Activated CD8-positive, alpha-beta memory T cell treated with anti-CD3 and anti-CD28 coated beads for 24 hours (primary cell): ENCODE measurements around the gene PROSER2.
"Not testable (repeated sequence)": the region's sequence is repeated elsewhere in the genome, so short reads cannot be mapped to it uniquely, and the experiment has no call there.

Experiments used
- DNase-seq: peaks from one replicate; pipeline ENCODE4 v3.0.0-alpha.2; 2020

PROSER2 gene

GRCh38 chr10:11838298-11838852 is 15.2 kb downstream of the PROSER2 start:
- DNase-seq, result no peak

- DNase-seq, result no peak
Measured at GRCh38 chr10:11841375-11841774, 18.2 kb downstream of the PROSER2 start.

GRCh38 chr10:11842411-11842810 is 19.3 kb downstream of the PROSER2 start:
- DNase-seq, result no peak

- DNase-seq, result no peak
Measured at GRCh38 chr10:11845113-11845512, 22.0 kb downstream of the PROSER2 start.

GRCh38 chr10:11846542-11846941 is 23.4 kb downstream of the PROSER2 start:
- DNase-seq, result no peak

- no peak for DNase-seq
Measured at GRCh38 chr10:11849277-11849676, 26.1 kb downstream of the PROSER2 start.

- no peak for DNase-seq
Measured at GRCh38 chr10:11849911-11850310, 26.8 kb downstream of the PROSER2 start.

- no peak for DNase-seq
Measured at GRCh38 chr10:11851910-11852309, 28.8 kb downstream of the PROSER2 start.

GRCh38 chr10:11852637-11853036 is 29.5 kb downstream of the PROSER2 start:
- DNase-seq, result not testable (repeated sequence)

GRCh38 chr10:11853468-11853867 is 30.3 kb downstream of the PROSER2 start:
- no peak for DNase-seq

GRCh38 chr10:11854301-11854700 is 31.1 kb downstream of the PROSER2 start:
- DNase-seq, result no peak

GRCh38 chr10:11856089-11856488 is 32.9 kb downstream of the PROSER2 start:
- DNase-seq, result no peak

- no peak for DNase-seq
Measured at GRCh38 chr10:11856678-11857077, 33.5 kb downstream of the PROSER2 start.

- DNase-seq, result no peak
Measured at GRCh38 chr10:11858093-11858492, 34.9 kb downstream of the PROSER2 start.

GRCh38 chr10:11861341-11861740 is 38.2 kb downstream of the PROSER2 start:
- DNase-seq, result no peak

GRCh38 chr10:11861811-11862428 is 38.8 kb downstream of the PROSER2 start:
- no peak for DNase-seq

GRCh38 chr10:11863353-11864109 is 40.4 kb downstream of the PROSER2 start:
- DNase-seq, result no peak

GRCh38 chr10:11864727-11865126 is 41.6 kb downstream of the PROSER2 start:
- DNase-seq, result no peak

GRCh38 chr10:11865561-11865960 is 42.4 kb downstream of the PROSER2 start:
- DNase-seq, result no peak

GRCh38 chr10:11866199-11866925 is 43.2 kb downstream of the PROSER2 start:
- DNase-seq, result no peak

GRCh38 chr10:11869219-11869618 is 46.1 kb downstream of the PROSER2 start:
- DNase-seq, result no peak

- no peak for DNase-seq
Measured at GRCh38 chr10:11869743-11870460, 46.7 kb downstream of the PROSER2 start.

- no peak for DNase-seq
Measured at GRCh38 chr10:11870461-11870780, 47.3 kb downstream of the PROSER2 start.
